DND-41 (cell line): ENCODE results near the gene ANKRD26.

Experiments used
- ATAC-seq: fragments of 200-7000 bp; cut with Tn5 transposase; 3 replicates; pipeline ENCODE4 v1.9.1; 2021; ENCODE audit warnings: low read depth; ENCODE audit not compliant: insufficient read depth
- DNase-seq: peaks from one replicate; pipeline ENCODE4 v3.0.0-alpha.2; 2020
- H2AFZ ChIP-seq: 2 replicates; pipeline ENCODE4 v1.6.0; 2012; ENCODE audit warnings: low read depth, low read length
- H3K27ac ChIP-seq: 2 replicates; pipeline ENCODE4 v1.5.1; 2012; ENCODE audit warnings: low read length, inconsistent platforms
- H3K27me3 ChIP-seq: fragments of 200-600 bp; sonication (generic); 2 replicates; pipeline ENCODE4 v1.6.0; 2012; ENCODE audit warnings: low read length, mild to moderate bottlenecking, inconsistent platforms; ENCODE audit not compliant: insufficient read depth, poor library complexity
- H3K36me3 ChIP-seq: 2 replicates; pipeline ENCODE4 v1.5.1; 2012; ENCODE audit warnings: low read length, inconsistent platforms; ENCODE audit not compliant: insufficient read depth
- H3K4me1 ChIP-seq: 2 replicates; pipeline ENCODE4 v1.5.1; 2012; ENCODE audit warnings: mild to moderate bottlenecking, low read length; ENCODE audit not compliant: insufficient read depth
- H3K4me2 ChIP-seq: 2 replicates; pipeline ENCODE4 v1.6.0; 2012; ENCODE audit warnings: mild to moderate bottlenecking, moderate library complexity, low read length, inconsistent platforms; ENCODE audit not compliant: insufficient read depth
- H3K4me3 ChIP-seq, 2 experiments: fragments of 200-600 bp in 1 of 2; shearing (Covaris generic) in 1 of 2; 2 replicates each; pipeline ENCODE4 v1.5.1; 2012 to 2016; ENCODE audit warnings: inconsistent platforms in 2 of 2, low read length in 2 of 2, mild to moderate bottlenecking in 2 of 2, low read depth in 1 of 2, moderate library complexity in 1 of 2
- H3K79me2 ChIP-seq: 2 replicates; pipeline ENCODE4 v1.6.0; 2012; ENCODE audit warnings: low read length, inconsistent platforms; ENCODE audit not compliant: insufficient read depth
- H3K9ac ChIP-seq: 2 replicates; pipeline ENCODE4 v1.6.0; 2012; ENCODE audit warnings: low read depth, mild to moderate bottlenecking, inconsistent platforms, low read length, moderate library complexity
- H3K9me3 ChIP-seq: 2 replicates; pipeline ENCODE4 v1.5.1; 2012; ENCODE audit warnings: low read length, moderate library complexity, mild to moderate bottlenecking, inconsistent platforms; ENCODE audit not compliant: insufficient read depth, severe bottlenecking
- H4K20me1 ChIP-seq: 2 replicates; pipeline ENCODE4 v1.6.0; 2012; ENCODE audit warnings: low read length; ENCODE audit not compliant: insufficient read depth
- CTCF ChIP-seq: IDR thresholded peaks from 2 replicates; pipeline ENCODE4 v1.5.1; 2012; ENCODE audit warnings: borderline replicate concordance, low read length, moderate library complexity, mild to moderate bottlenecking; ENCODE audit not compliant: poor library complexity, severe bottlenecking; ENCODE audit errors: extremely low read depth
- EZH2 ChIP-seq: IDR thresholded peaks from 3 replicates; pipeline ENCODE4 v1.6.1; 2012; ENCODE audit warnings: borderline replicate concordance, low read depth, mild to moderate bottlenecking, moderate library complexity, low read length, inconsistent platforms; ENCODE audit not compliant: severe bottlenecking

The ANKRD26 gene

GRCh38 chr10:27020243-27020642 is 80.1 kb downstream of the ANKRD26 start:
- no peak overlapping the region for H2AFZ ChIP-seq
- no peak overlapping the region for H3K9ac ChIP-seq
- ATAC-seq (no peak), DNase-seq (no peak)
- H3K36me3 ChIP-seq: peaks cover 15% of the 10 kb centered on the region; the same call in 1 of the 2 replicates
- H3K4me3 ChIP-seq: no peak overlapping the region
- no peaks in the 10 kb centered on the region for H3K27me3 ChIP-seq
- no peak for TF ChIP-seq EZH2
- no peak for TF ChIP-seq CTCF
- H4K20me1 ChIP-seq: no peaks in the 10 kb centered on the region
- no peaks in the 10 kb centered on the region for H3K9me3 ChIP-seq
- no peaks in the 10 kb centered on the region for H3K4me1 ChIP-seq
- H3K79me2 ChIP-seq: no peaks in the 10 kb centered on the region
- no peak overlapping the region for H3K27ac ChIP-seq
- no peak overlapping the region for H3K4me2 ChIP-seq

- no peak for TF ChIP-seq EZH2
- TF ChIP-seq CTCF: no peak
- Histone ChIP-seq H3K27ac (no peak overlapping the region), H3K4me3 (no peak overlapping the region), H3K9me3 (no peaks in the 10 kb centered on the region), H3K4me2 (no peak overlapping the region), H3K27me3 (no peaks in the 10 kb centered on the region), H3K4me1 (no peaks in the 10 kb centered on the region), H3K79me2 (no peaks in the 10 kb centered on the region), H4K20me1 (no peaks in the 10 kb centered on the region), H3K9ac (no peak overlapping the region), H3K36me3 (peaks cover 15% of the 10 kb centered on the region; the same call in 1 of the 2 replicates), H2AFZ (no peak overlapping the region)
- ATAC-seq (no peak), DNase-seq (no peak)
These were observed 80.5 kb downstream of the ANKRD26 start for GRCh38 chr10:27019827-27020226.

GRCh38 chr10:26997610-26998009 is 102.7 kb downstream of the ANKRD26 start:
- Histone ChIP-seq H3K4me2 (no peak overlapping the region), H3K36me3 (peaks cover 14% of the 10 kb centered on the region; the same call in 1 of the 2 replicates), H3K4me3 (no peak overlapping the region), H3K9me3 (peaks cover 12% of the 10 kb centered on the region), H3K27ac (no peak overlapping the region), H3K4me1 (no peaks in the 10 kb centered on the region), H4K20me1 (no peaks in the 10 kb centered on the region), H3K27me3 (no peaks in the 10 kb centered on the region), H3K79me2 (no peaks in the 10 kb centered on the region), H2AFZ (no peak overlapping the region), H3K9ac (no peak overlapping the region)
- TF ChIP-seq CTCF (no peak), EZH2 (no peak)
- ATAC-seq (peak; percentile 40; the same call in 1 of the 3 replicates), DNase-seq (peak; percentile 7)

- Histone ChIP-seq H4K20me1 (no peaks in the 10 kb centered on the region), H3K9me3 (peaks cover 3% of the 10 kb centered on the region)
These were observed 105.6 kb downstream of the ANKRD26 start for GRCh38 chr10:26994743-26995142.

More at GRCh38 chr10:26994743-26995142, 105.6 kb downstream of the ANKRD26 start:
- Histone ChIP-seq H3K36me3 (0 out of 2 replicates have a peak, but pooled peaks cover 4% of the 10 kb centered on the region), H3K27me3 (no peaks in the 10 kb centered on the region), H3K79me2 (no peaks in the 10 kb centered on the region), H3K4me1 (no peaks in the 10 kb centered on the region), H2AFZ (no peak overlapping the region), H3K4me3 (no peak overlapping the region), H3K4me2 (no peak overlapping the region), H3K9ac (no peak overlapping the region), H3K27ac (no peak overlapping the region)
- TF ChIP-seq CTCF (no peak), EZH2 (no peak)
- no peak for DNase-seq
- no peak for ATAC-seq
